Measurements from ENCODE around the gene TENT4A.

Gene TENT4A

DNA sequence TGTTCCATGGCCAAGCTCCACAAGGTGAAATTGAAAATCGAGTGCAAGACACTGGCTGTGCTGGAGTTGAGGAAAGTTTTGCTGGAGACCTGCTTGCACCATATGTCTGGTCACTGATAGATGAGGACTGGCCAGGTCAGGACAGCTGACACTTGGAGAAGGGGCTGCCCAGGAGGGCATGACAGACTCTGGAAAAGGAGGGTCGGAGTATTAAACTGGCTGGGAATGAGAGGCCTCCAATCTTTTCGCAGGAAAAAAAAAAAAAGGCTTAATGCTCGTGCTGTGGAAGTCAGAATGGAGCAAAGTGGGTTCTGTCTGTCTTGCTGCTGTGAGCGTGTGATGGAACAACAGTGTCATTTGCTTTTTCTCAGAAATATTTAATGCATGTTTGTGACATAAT lies 5.5 kb downstream of the TENT4A start:
- no peak for DNase-seq

DNA sequence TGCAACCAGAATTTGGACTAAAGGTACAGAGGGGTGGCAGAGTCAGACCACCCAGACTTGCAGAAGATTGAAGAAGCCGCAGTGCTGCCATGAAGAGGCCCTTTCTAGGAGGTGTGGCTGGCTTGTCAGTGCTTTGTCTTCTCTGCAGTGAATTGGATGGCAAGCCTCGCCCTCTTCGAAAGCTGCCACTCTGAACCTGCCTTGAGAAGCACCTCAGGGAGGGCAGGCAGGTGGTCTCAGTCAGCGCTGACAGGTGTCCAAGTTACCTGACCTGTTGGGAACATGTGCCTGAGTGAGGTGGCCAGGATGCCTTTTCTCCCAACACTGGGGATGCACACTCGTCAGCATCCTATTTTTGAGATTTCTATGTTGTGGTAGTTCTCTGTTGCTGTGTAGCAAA lies 6.2 kb downstream of the TENT4A start:
- DNase-seq, result no peak

DNA sequence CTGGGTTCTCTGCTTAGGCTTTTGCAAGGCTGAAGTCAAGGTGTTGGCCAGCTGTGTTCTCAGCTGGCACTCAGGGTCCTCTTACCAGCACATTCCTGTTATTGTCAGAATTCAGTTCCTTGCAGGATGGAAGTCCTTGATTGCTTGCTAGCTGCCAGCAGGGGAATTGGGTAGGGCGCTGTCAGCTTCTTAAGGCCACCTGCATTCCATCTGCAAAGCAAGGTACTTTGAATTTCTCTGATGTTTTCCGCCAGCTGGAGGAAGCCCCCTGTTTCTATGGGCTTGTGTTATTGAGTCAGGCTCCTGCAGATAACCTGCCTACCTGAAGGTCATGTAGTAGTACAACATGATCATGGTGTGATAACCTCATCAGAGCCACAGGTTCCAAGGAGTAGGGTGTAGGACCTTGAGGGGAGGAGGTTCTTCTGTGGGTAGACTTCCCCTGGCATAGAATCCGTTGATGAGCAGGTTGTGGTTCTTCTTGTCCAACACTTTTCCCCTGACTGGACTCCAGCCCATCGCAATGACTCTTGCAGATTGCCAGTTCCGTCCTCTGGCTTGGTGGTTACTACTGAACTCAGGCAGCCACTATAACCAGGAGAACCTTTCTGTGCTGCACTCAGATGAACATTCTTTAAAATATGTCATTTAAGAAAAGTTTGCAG lies 6.8 kb downstream of the TENT4A start:
- DNase-seq, result no peak

DNA sequence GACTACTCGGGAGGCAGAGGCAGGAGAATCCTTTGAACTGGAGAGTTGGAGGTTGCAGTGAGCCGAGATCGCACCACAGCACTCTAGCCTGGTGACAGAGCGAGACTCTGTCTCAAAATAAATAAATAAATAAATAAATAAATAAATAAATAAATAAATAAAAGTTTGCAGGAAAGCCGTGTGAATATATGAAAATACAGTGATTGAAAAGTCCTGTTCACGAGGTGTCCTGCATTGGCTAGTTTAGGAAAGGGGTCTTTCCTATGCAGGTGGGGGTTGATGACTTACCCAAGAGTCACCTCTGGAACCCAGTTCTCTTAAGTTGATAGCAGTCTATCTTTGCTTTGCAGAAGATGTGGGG lies 7.3 kb downstream of the TENT4A start:
- no peak for DNase-seq

DNA sequence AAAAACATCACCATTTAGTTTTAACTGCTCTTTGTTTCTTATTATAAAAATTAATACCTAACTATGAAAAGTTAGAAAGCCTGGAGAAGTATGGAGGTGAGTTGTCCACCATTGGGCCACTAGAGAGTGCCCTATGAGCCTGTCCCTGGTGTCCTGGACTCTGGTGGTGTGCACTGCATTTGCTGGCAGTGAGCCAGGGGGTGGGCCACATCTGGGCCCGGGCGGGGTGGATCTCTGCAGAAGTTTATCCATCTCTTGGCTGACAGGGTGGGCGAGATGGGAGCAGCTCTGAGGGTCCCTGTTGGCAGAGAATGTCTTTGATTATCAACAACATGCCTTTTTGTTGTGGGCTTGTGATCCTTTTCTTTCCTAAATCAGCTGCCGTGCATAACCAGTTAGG lies 8.2 kb downstream of the TENT4A start:
- DNase-seq, result no peak

DNA sequence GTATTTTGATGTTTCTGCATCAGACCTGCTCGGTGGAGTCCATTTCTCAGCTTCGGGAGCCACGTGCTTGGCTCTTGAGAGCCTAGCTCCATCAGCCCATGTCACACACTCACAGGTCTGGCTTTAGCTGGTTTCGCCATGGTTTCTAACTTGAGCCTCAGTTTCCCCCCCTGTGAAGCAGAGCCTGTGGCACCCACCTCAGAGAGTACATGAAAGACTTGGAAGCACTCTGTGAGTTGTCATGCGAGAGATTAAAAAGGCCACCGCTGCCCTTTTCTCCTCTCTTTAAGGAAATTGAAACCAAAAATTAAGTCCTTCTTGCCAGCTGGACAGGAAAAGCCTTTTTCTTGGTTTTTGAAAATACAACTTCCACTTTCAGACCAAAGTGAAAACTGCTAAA lies 8.8 kb downstream of the TENT4A start:
- no peak for DNase-seq

DNA sequence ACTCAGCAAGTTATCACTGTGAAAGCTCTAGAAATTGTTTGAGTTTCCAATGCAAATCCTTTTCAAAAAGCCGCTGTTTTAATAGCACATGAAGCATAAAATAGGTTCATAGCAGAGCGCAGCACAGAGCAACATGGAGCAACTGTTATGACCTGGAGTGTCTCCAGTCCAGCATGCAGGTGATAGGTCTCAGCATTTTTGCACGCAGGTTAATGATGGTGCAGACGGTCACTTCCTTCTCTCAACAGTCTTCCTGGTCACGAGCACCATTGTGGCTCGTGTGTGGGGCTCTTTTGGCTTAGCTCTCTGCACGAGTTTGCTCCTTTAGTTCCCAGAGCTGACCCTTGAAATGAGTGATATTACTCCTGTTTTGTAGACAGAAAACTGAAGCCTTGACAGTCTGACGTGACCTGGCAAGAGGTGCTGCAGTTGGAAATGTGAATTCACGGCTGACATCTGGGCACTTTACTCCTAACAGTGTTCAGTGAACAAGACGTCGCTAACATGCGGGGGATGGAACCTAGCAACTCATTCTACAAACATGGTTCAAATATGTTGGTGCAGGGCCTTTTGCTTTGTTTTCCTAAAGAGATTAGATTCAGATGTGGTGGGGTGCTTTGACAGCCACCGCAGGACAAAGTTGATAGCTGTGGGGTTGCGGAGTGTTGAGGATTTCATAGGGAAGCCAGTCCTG lies 10.0 kb downstream of the TENT4A start:
- DNase-seq, result no peak

DNA sequence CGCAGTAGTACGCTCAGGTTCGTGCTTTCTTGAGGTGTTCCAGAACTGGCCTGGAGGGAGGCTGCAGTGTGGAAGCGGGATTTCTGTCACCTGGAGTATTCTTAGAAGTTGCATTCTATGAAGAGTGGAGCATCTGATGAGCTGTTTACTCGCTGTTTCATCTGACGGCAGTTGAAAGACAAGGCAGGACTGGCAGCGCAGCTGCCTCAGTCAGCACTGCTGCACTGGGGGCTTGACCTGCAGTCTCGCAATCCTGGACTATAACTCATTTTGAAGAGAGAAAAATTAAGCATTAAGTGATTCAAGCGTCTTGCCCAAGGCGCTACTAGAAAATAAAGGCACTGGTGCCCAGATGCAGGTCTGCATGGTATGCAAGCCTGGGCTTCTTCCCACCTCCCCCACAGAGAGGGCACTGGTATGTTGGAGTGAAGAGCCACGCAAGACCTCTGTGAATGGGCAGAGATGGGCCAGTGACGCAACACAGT lies 10.6 kb downstream of the TENT4A start:
- no peak for DNase-seq

DNA sequence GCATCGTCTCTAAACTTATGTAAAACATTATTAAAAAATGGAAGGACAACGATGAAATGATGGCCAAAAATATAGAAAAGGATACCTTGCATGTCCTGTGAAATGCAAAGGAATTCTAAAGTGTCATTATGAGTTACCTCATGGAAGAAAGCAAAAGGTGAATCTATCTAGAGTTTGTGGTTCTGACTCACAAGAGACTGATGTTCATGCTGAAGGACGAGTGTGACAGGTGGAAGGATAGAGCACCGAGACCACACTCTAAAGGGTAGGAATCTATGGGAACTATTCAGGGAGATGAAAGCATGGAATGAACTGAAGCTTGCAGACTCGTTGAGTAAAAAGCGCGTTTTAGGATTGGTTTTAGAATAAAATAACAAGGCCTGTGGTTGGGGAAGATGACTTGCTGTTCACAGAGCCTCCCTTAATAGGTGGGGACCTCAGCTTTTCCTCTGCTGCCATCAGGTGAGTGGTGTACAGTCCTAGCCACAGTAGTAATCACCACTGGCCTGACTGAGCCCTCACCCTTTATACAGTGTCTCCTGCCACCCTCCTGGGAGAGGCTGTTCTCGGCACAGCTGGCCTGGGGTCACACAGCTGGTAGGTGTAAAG lies 11.2 kb downstream of the TENT4A start:
- DNase-seq, result no peak

DNA sequence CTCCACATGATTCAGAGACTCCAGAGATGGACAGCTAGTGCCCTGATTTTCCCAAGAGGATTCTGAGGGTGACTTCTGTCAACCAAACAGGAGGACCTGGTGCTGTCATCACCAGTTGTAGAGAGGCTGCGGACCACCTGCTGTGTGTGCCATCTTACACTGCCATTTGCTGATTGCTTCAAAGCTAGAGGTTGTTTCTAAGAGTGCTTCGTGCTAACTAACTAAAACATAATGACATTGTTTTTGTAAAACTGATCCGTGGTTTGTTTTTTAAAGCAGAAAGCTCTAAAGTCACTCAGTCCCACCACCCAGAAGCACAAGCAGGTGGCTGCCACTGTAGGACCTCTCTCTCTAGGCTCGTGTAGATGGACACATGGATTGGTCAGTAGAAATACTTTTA lies 12.2 kb downstream of the TENT4A start:
- DNase-seq, result no peak

DNA sequence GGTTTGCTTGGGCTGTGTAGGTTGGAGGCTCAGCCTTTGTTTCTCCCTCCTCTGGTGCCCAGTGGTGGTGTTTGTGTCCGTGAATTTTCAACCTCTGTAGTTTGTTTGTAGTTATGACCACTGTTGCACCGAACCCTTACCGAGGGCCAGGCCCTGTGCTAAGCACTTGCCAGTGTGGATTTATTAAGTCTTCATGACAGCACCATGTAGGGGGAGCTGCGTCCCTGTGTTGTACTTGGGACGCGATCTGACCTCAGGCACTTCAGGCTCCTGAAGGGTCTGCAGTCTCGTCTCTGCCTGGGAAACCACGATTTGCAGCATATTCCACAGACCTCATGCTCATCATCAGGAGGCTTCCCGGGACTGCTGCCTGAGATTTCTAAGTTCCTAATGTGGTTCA lies 12.8 kb downstream of the TENT4A start:
- no peak for DNase-seq

DNA sequence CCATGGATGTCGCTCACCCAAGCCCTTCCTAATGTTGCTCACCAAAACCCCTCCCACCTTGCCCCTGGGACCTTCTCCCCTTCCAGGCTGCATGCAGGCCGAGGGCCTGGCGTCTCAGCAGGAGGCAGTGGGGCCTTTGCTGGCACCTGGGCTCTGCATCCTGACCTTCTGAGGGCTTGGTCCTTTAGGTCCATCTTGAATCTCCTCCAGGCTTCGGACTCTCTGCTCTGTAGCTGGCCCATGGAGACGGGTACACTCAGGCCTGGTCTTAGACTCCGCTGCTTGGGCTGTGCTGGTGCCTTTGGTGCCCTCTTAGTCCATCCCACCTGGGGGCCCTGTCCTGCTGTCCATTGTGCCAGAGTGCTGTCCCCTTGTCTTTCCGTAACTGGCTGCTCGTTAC lies 14.0 kb downstream of the TENT4A start:
- no peak for DNase-seq

DNA sequence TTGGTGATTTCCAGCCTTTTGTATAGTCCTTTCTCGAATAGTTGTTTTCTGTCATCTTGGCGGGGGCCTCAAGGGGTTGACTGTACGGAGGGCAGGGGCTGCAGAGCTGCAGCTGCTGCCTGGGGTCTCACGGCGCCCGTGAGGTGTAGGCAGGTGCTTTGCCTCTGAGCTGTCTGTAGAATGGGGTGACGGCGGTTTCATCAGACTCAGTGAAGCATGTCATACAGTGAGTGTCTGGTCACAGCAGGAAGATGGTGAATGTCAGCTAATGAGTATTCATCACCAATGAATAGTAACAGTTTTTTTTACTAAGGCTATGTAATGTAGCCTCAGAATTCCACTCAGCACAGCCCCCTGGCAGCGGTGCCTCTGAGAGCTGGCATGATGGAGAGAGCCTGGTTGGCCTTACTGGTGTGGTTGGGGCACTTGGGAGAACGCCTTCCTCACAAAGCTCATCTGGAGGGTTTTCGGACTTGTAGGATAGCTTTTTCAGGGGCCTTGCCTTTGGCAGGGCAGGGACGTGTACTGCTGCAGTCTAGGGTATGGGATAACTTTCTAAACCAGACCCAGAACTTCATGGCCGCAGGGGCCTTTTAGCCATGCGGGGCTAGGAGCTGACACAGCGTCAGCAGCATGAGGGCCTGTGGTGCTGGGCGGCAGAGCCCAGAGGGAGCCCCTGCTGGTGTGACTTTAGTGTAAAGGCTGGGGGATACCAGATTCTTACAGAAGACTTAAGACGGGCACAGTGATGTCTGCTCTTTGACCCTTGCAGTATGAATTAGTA lies 15.0 kb downstream of the TENT4A start:
- DNase-seq, result no peak

DNA sequence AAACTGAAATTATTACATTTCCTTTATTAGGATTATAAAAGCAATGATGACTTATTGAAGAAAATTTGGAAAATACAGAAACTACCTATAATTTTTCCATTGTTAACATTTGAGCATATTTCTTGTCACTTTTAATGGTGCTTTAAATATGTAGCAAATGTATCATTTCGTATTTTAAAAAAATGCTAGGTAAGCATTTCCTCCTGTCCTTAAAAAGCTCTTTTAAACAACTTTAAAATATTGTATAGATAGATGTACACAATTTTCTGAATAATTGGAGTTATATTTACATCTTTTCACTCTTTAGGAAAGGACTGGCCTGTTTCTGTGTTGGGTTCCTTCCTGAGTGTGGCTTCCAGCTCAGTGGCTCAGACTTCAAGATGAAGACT lies 15.6 kb downstream of the TENT4A start:
- DNase-seq, result no peak

DNA sequence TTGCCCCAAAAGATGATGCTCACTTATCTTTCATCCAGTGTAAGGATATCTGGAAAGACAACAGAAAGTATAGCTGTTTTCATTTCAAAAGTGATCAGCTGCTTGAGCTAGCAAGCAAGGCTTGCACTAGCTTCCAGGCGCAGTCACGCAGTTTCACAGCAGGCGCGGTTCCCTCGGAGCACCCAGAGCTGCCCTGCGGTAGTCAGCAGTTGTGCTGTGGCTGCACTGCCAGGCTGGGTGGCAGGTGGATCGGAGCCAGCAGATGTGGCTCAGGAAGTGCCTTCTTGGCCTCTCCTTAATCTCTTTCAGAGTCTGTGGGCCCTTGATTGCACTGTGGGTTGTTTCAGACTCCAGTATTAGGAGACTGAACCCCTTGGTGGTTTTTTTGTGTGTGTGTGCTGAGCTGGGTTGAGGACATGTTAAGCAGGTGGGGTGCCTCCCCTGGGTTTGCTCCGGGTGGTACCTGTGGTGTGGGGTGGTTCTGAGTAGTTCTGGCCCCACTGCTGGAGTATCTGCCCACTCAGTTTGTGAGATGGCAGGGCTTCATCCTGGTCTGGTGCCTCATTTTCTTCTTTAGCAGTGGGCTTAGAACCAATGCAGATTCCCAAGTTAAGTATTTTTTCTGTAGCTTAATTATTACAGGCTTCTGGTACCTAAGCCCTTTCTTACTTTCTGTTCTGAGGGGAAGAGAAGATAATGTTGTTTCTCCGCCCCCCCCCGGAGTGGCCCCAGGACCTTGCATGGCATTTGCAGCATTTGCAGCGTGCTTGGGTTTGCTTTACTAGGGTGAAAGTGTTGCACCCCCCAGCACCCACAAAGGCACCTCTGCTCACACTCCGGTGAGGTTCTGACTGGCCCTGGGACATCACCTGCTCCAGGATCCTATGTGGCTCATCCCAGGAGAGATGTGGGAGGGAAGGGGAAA lies 16.4 kb downstream of the TENT4A start:
- no peak for DNase-seq

DNA sequence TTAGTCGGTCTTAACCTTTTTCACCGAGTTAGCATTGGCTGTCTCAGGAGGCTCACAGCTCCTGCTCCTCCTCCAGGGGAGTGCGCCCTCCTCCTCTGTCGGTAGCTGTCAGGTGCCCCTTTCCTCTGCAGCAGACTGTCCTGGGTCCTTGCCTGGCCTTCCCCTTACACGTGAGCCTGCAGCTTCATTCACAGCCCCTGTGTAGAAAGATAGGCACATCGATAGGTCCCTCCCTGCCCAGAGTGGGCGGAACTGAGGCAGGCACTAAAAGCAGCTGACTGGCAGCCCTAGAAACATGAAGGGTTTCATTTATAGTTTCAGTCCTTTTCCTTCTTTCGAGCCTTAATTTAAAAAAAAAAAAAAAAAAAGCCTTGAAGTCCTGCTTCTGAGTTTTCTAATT lies 17.2 kb downstream of the TENT4A start:
- no peak for DNase-seq

DNA sequence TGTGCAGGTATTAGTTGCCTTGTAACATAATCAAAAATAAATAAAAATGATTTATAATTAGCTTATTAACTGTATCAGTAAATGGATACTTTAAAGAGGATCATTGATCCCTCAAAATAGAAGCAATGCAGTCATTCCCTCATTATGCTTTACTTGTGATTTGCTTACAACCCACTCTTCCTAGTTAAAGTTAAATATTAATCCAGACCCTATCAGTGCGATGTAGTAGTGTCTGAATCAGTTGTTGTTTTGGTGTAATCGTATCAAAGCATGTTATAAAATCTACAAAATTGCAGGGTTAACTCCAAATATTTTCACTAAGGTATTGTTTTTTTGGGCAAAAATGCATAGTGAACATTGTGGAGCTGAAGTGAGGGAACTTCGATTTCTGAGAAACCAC lies 17.6 kb downstream of the TENT4A start:
- no peak for DNase-seq

DNA sequence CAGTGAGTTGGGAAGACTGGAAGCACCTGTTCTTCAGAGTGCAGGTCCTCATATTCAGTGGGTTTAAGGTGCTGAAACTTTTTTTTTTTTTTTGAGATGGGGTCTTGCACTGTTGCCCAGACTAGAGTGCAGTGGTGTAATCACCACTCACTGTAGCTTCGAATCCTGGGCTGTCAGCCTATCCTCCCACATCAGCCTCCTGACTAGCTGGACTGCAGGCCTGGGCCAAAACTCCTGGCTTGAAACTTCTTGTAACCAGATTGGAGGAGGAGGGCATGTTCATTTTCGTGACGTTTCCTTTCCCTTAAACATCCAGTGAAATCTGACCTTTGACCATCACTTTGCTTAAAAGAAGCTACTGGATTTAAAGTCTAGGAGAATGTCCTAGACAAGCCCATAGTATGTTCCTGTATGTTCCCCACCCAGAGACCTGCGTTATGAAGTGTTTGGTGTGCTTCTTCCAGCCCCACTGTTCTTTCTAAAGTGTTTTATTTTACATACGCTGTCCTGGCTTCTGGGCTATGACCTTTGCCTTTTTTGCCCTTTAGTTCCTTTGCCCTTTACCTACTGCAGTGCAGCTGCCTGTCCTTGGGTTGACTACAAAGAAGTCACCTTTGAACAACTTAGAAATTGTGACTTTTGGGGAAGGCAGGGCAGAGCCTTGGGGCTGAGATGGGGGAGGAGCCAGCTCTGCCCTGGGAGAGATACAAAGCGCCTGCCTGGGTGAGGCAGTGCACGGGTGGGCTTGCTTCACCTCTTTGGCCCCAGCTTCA lies 18.4 kb downstream of the TENT4A start:
- DNase-seq, result no peak

DNA sequence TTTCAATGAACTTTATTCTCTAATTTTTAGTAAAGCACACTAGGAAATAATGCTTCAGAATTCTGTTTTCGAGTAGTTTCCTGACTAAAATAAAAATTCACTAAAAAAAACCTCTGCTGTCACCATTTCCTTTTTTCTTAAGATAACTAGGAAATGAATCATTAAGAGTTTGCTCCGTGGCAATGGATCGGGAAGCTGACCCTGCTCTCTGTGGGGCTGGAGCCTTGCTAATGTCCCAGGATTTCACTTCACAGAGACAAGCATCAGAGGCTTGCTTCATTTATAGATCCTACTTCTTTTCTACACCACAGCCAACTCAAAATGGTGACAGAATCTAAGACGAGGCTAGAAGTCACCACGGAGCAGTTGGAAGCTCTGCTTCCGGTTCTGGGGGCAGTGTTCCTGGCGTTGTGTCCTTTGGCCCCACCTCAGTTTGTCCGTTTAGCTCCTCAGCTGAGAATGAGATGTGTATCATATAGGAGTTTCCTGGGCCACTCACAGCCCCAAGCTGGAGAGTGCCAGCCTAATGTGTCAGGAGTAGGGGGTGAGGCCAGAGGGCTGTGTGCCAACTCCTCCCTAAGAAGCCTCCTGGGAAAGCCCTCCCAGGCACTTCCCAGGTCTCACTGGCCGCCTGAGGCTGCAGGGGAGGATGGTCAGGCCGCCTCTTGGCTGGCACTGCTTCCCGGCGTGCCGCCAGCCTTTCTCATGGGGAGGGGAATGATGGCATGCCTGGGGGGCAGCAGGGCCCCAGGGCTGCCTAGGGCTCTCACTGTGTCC lies 19.6 kb downstream of the TENT4A start:
- no peak for DNase-seq

DNA sequence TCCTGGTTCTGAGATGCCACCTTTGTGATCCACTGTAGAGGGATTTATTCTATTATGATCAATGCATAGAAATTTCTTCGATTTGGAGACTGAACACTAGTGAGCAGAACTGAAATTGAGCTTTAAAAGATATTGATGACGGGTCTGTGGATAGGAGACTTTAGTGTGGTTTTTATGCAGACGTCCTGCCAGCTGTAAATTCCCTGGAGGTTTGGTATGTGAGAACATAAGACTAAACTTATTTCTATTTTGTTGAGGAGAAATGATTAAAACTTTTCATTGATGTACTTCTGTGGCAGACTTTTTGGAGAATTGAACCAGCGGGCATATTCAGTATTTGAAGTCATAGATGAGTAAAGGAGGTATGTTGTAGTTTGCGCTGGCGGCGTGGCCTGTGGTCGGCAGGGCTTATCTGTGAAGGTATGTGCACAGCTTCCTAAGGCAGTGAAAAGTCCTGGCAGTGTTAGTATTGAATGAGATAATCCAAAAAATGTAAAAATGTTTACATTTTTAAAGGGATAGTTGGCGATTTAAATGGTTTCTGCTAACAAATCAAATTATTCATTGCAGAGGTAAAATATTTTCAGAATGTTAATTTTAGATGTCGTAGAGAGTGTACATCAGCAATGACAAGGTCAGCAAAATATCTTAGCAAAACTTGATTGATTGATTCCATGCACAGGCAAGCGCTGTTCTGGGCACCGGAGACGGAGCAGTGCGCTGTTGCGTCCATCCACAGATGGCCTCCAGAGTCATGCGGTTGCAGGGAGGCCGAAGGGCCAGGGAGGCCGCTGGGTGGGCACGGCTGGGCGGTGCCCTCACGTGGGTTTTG lies 20.4 kb downstream of the TENT4A start:
- no peak for DNase-seq

Data from NCI-H1092 (cell line).